Ishikawa (cell line): ENCODE data around the gene LTA.

ENCODE experiments used
- EP300 ChIP-seq: IDR thresholded peaks from 2 replicates; pipeline ENCODE4 v1.6.1; 2012; ENCODE audit warnings: borderline replicate concordance
- RAD21 ChIP-seq: IDR thresholded peaks from 2 replicates; pipeline ENCODE4 v1.6.1; 2012; ENCODE audit warnings: low read depth
- TF ChIP-seq, protein P1 (sequence below): IDR thresholded peaks from 2 replicates; pipeline ENCODE4 v1.6.1; 2012; ENCODE audit warnings: low read depth, mild to moderate bottlenecking
- TF ChIP-seq, protein P2 (sequence below): IDR thresholded peaks from 2 replicates; pipeline ENCODE4 v1.6.1; 2012

GRCh38 chr6:31556307-31556706 lies 15.8 kb upstream of the LTA start:
- TF ChIP-seq RAD21 (no peak), EP300 (no peak)
- TF ChIP-seq, protein P1, sequence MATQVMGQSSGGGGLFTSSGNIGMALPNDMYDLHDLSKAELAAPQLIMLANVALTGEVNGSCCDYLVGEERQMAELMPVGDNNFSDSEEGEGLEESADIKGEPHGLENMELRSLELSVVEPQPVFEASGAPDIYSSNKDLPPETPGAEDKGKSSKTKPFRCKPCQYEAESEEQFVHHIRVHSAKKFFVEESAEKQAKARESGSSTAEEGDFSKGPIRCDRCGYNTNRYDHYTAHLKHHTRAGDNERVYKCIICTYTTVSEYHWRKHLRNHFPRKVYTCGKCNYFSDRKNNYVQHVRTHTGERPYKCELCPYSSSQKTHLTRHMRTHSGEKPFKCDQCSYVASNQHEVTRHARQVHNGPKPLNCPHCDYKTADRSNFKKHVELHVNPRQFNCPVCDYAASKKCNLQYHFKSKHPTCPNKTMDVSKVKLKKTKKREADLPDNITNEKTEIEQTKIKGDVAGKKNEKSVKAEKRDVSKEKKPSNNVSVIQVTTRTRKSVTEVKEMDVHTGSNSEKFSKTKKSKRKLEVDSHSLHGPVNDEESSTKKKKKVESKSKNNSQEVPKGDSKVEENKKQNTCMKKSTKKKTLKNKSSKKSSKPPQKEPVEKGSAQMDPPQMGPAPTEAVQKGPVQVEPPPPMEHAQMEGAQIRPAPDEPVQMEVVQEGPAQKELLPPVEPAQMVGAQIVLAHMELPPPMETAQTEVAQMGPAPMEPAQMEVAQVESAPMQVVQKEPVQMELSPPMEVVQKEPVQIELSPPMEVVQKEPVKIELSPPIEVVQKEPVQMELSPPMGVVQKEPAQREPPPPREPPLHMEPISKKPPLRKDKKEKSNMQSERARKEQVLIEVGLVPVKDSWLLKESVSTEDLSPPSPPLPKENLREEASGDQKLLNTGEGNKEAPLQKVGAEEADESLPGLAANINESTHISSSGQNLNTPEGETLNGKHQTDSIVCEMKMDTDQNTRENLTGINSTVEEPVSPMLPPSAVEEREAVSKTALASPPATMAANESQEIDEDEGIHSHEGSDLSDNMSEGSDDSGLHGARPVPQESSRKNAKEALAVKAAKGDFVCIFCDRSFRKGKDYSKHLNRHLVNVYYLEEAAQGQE: no peak
- TF ChIP-seq, protein P2, sequence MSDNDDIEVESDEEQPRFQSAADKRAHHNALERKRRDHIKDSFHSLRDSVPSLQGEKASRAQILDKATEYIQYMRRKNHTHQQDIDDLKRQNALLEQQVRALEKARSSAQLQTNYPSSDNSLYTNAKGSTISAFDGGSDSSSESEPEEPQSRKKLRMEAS: no peak
